HG03103 (cell line): Measurements from ENCODE around the gene TARS3.

Experiments
- ATAC-seq: cut with Tn5 transposase; IDR thresholded peaks from one replicate; pipeline ENCODE4 v1.9.1; 2021; ENCODE audit warnings: low read depth; ENCODE audit not compliant: unreplicated experiment

TARS3 gene

GRCh38 chr15:101707983-101708382 is 16.3 kb downstream of the TARS3 start:
- ATAC-seq = no peak

- ATAC-seq = no peak
Observed at GRCh38 chr15:101702077-101702476, 22.2 kb downstream of the TARS3 start.

GRCh38 chr15:101698314-101698713 is 26.0 kb downstream of the TARS3 start:
- ATAC-seq = no peak

- ATAC-seq = no peak
Observed at GRCh38 chr15:101697488-101697887, 26.8 kb downstream of the TARS3 start.

GRCh38 chr15:101696829-101697228 is 27.4 kb downstream of the TARS3 start:
- ATAC-seq = no peak

GRCh38 chr15:101694261-101694660 is 30.0 kb downstream of the TARS3 start:
- ATAC-seq = no peak

GRCh38 chr15:101692801-101693598 is 31.3 kb downstream of the TARS3 start:
- ATAC-seq = no peak

GRCh38 chr15:101689901-101690300 is 34.4 kb downstream of the TARS3 start:
- ATAC-seq = no peak

GRCh38 chr15:101686718-101687117 is 37.6 kb downstream of the TARS3 start:
- ATAC-seq = no peak

GRCh38 chr15:101684877-101685276 is 39.4 kb downstream of the TARS3 start:
- no peak for ATAC-seq

- ATAC-seq = no peak
Observed at GRCh38 chr15:101684384-101684783, 39.9 kb downstream of the TARS3 start.

- no peak for ATAC-seq
Observed at GRCh38 chr15:101679806-101680205, 44.5 kb downstream of the TARS3 start.

GRCh38 chr15:101676921-101677329 is 47.3 kb downstream of the TARS3 start:
- no peak for ATAC-seq

GRCh38 chr15:101675796-101676582 is 48.3 kb downstream of the TARS3 start:
- ATAC-seq = peak; percentile 85

GRCh38 chr15:101675015-101675414 is 49.3 kb downstream of the TARS3 start:
- no peak for ATAC-seq

- ATAC-seq = no peak
Observed at GRCh38 chr15:101672298-101672697, 52.0 kb downstream of the TARS3 start.

GRCh38 chr15:101669744-101670143 is 54.5 kb downstream of the TARS3 start:
- ATAC-seq = no peak

- no peak for ATAC-seq
Observed at GRCh38 chr15:101667881-101668280, 56.4 kb downstream of the TARS3 start.

- no peak for ATAC-seq
Observed at GRCh38 chr15:101664303-101664913, 59.9 kb downstream of the TARS3 start.

- ATAC-seq = no peak
Observed at GRCh38 chr15:101662203-101662602, 62.1 kb downstream of the TARS3 start.

- ATAC-seq = no peak
Observed at GRCh38 chr15:101660005-101660404, 64.3 kb downstream of the TARS3 start.
